SK-N-SH treated with all-trans-retinoic acid at 6 μM for 48 hours (cell line): ENCODE measurements around the gene PPP1CC.

Experiments used
- ARNTL ChIP-seq: fragments of 450-650 bp; formaldehyde crosslinking; IDR thresholded peaks from 2 replicates; pipeline ENCODE4 v1.5.0; 2020; ENCODE audit warnings: low read depth, mild to moderate bottlenecking, moderate library complexity, borderline replicate concordance
- BACH2 ChIP-seq: fragments of 250-450 bp; sonication (Bioruptor Pico); IDR thresholded peaks from 2 replicates; pipeline ENCODE4 v1.9.0; 2021; ENCODE audit warnings: mild to moderate bottlenecking, borderline replicate concordance
- GLIS3 ChIP-seq: fragments of 250-450 bp; sonication (Bioruptor Pico); IDR thresholded peaks from 2 replicates; pipeline ENCODE4 v1.5.0; 2020; ENCODE audit warnings: mild to moderate bottlenecking, moderate library complexity
- OSR1 ChIP-seq: fragments of 250-450 bp; sonication (Bioruptor Pico); IDR thresholded peaks from 2 replicates; pipeline ENCODE4 v1.8.0; 2022; ENCODE audit warnings: moderate library complexity, mild to moderate bottlenecking, inconsistent platforms
- PATZ1 ChIP-seq: fragments of 250-450 bp; sonication (Bioruptor Pico); IDR thresholded peaks from 2 replicates; pipeline ENCODE4 v1.8.0; 2020; ENCODE audit warnings: mild to moderate bottlenecking, moderate library complexity, borderline replicate concordance
- PPARA ChIP-seq: fragments of 250-450 bp; sonication (Bioruptor Pico); IDR thresholded peaks from 2 replicates; pipeline ENCODE4 v1.5.0; 2020; ENCODE audit warnings: mild to moderate bottlenecking, borderline replicate concordance
- RARB ChIP-seq: fragments of 250-450 bp; sonication (Bioruptor Pico); IDR thresholded peaks from 2 replicates; pipeline ENCODE4 v1.8.0; 2021; ENCODE audit warnings: mild to moderate bottlenecking, moderate library complexity
- ZC3H10 ChIP-seq: fragments of 250-450 bp; sonication (Bioruptor Pico); IDR thresholded peaks from 2 replicates; pipeline ENCODE4 v1.5.1; 2021; ENCODE audit warnings: mild to moderate bottlenecking, moderate library complexity
- ZFP3 ChIP-seq: fragments of 250-450 bp; sonication (Bioruptor Pico); IDR thresholded peaks from 2 replicates; pipeline ENCODE4 v1.5.0; 2020; ENCODE audit warnings: mild to moderate bottlenecking, moderate library complexity
- ZFP30 ChIP-seq: fragments of 450-650 bp; formaldehyde crosslinking; IDR thresholded peaks from 2 replicates; pipeline ENCODE4 v1.5.0; 2022; ENCODE audit warnings: mild to moderate bottlenecking, moderate library complexity

- TF ChIP-seq GLIS3 (CRISPR knock-in tag): no peak
- no peak for TF ChIP-seq OSR1 (CRISPR knock-in tag)
- TF ChIP-seq ZC3H10: no peak
- no peak for TF ChIP-seq PATZ1 (CRISPR knock-in tag)
- TF ChIP-seq RARB (CRISPR knock-in tag): no peak
- TF ChIP-seq ZFP30 (CRISPR knock-in tag): no peak
- no peak for TF ChIP-seq PPARA (CRISPR knock-in tag)
- TF ChIP-seq ARNTL (CRISPR knock-in tag): no peak
- no peak for TF ChIP-seq BACH2 (CRISPR knock-in tag)
- no peak for TF ChIP-seq ZFP3
Measured at GRCh38 chr12:110733900-110734299, 8.8 kb downstream of the PPP1CC start.
